MM.1S (cell line): ENCODE data around the gene TMC1.

Experiments used
- DNase-seq: peaks from one replicate; pipeline ENCODE4 v3.0.0-alpha.2; 2015
- H2AFZ ChIP-seq: fragments of 300-600 bp; sonication (generic); 2 replicates; pipeline ENCODE4 v1.6.0; 2016; ENCODE audit warnings: antibody characterized with exemption, low read length
- H3F3A ChIP-seq: fragments of 300-600 bp; sonication (generic); 2 replicates; pipeline ENCODE4 v1.6.1; 2016; ENCODE audit warnings: mild to moderate bottlenecking, antibody characterized with exemption, low read length, moderate library complexity, mixed read lengths; ENCODE audit not compliant: insufficient read depth
- H3K27ac ChIP-seq: fragments of 300-600 bp; sonication (generic); 2 replicates; pipeline ENCODE4 v1.5.1; 2016; ENCODE audit warnings: mild to moderate bottlenecking, low read length
- H3K27me3 ChIP-seq: fragments of 300-600 bp; sonication (generic); replicated peaks from 2 replicates; pipeline ENCODE4 v1.6.0; 2016; ENCODE audit warnings: low read length; ENCODE audit not compliant: insufficient read depth
- H3K36me3 ChIP-seq: fragments of 300-600 bp; sonication (generic); replicated peaks from 2 replicates; pipeline ENCODE4 v1.6.1; 2016; ENCODE audit warnings: mild to moderate bottlenecking, low read length, mixed read lengths; ENCODE audit not compliant: insufficient read depth
- H3K4me1 ChIP-seq: fragments of 300-600 bp; sonication (generic); 2 replicates; pipeline ENCODE4 v1.6.1; 2016; ENCODE audit warnings: low read length, mixed read lengths
- H3K4me2 ChIP-seq: fragments of 300-600 bp; sonication (generic); 2 replicates; pipeline ENCODE4 v1.6.0; 2016; ENCODE audit warnings: low read depth, low read length
- H3K4me3 ChIP-seq: fragments of 300-600 bp; sonication (generic); 2 replicates; pipeline ENCODE4 v1.5.1; 2016; ENCODE audit warnings: low read length, mixed read lengths
- H3K79me2 ChIP-seq: fragments of 300-600 bp; sonication (generic); 2 replicates; pipeline ENCODE4 v1.6.1; 2016; ENCODE audit warnings: mixed run types, low read length, mixed read lengths
- H3K9ac ChIP-seq: fragments of 300-600 bp; sonication (generic); 2 replicates; pipeline ENCODE4 v1.6.1; 2016; ENCODE audit warnings: low read length, mixed read lengths
- H3K9me2 ChIP-seq: fragments of 300-600 bp; sonication (generic); replicated peaks from 2 replicates; pipeline ENCODE4 v1.6.1; 2016; ENCODE audit warnings: mild to moderate bottlenecking, low read length, mixed read lengths; ENCODE audit not compliant: insufficient read depth
- H3K9me3 ChIP-seq: fragments of 300-600 bp; sonication (generic); replicated peaks from 2 replicates; pipeline ENCODE4 v1.6.1; 2016; ENCODE audit warnings: mild to moderate bottlenecking, low read length, mixed read lengths; ENCODE audit not compliant: insufficient read depth
- H4K20me1 ChIP-seq: fragments of 300-600 bp; sonication (generic); 2 replicates; pipeline ENCODE4 v1.6.1; 2016; ENCODE audit warnings: mild to moderate bottlenecking, low read length, moderate library complexity, mixed read lengths; ENCODE audit not compliant: insufficient read depth
- EZH2 ChIP-seq: fragments of 300-600 bp; sonication (generic); optimal IDR thresholded peaks from 2 replicates; pipeline ENCODE3; 2017; ENCODE audit warnings: low read depth, mild to moderate bottlenecking, antibody characterized with exemption, low read length, mixed read lengths
- EZH2phosphoT487 ChIP-seq: fragments of 300-600 bp; sonication (generic); IDR thresholded peaks from 2 replicates; pipeline ENCODE4 v1.6.1; 2018; ENCODE audit warnings: antibody characterized with exemption, low read length
- TF ChIP-seq, protein P1 (sequence below): fragments of 300-600 bp; sonication (generic); IDR thresholded peaks from 2 replicates; pipeline ENCODE4 v1.5.1; 2016; ENCODE audit warnings: antibody characterized with exemption, low read length, mixed read lengths

Gene TMC1

GRCh38 chr9:72636621-72637020, 115.2 kb downstream of the TMC1 start:
- no peaks in the 10 kb centered on the region for H3K27me3 ChIP-seq
- H3K36me3 ChIP-seq = no peaks in the 10 kb centered on the region
- H3K9me2 ChIP-seq = no peaks in the 10 kb centered on the region
- no peak overlapping the region for H2AFZ ChIP-seq
- no peak for DNase-seq
- H3K4me2 ChIP-seq = no peak overlapping the region
- H3K4me3 ChIP-seq = no peak overlapping the region
- no peak overlapping the region for H3K27ac ChIP-seq
- TF ChIP-seq, protein P1, sequence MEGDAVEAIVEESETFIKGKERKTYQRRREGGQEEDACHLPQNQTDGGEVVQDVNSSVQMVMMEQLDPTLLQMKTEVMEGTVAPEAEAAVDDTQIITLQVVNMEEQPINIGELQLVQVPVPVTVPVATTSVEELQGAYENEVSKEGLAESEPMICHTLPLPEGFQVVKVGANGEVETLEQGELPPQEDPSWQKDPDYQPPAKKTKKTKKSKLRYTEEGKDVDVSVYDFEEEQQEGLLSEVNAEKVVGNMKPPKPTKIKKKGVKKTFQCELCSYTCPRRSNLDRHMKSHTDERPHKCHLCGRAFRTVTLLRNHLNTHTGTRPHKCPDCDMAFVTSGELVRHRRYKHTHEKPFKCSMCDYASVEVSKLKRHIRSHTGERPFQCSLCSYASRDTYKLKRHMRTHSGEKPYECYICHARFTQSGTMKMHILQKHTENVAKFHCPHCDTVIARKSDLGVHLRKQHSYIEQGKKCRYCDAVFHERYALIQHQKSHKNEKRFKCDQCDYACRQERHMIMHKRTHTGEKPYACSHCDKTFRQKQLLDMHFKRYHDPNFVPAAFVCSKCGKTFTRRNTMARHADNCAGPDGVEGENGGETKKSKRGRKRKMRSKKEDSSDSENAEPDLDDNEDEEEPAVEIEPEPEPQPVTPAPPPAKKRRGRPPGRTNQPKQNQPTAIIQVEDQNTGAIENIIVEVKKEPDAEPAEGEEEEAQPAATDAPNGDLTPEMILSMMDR = no peak
- TF ChIP-seq EZH2phosphoT487 = no peak
- no peak for TF ChIP-seq EZH2
- peaks cover 16% of the 10 kb centered on the region for H3K4me1 ChIP-seq
- no peaks in the 10 kb centered on the region for H4K20me1 ChIP-seq
- H3K9me3 ChIP-seq = no peaks in the 10 kb centered on the region
- H3K79me2 ChIP-seq = no peaks in the 10 kb centered on the region
- H3K9ac ChIP-seq = no peak overlapping the region
- 0 out of 2 replicates have a peak, but pooled peaks cover 7% of the 10 kb centered on the region for H3F3A ChIP-seq

DNA sequence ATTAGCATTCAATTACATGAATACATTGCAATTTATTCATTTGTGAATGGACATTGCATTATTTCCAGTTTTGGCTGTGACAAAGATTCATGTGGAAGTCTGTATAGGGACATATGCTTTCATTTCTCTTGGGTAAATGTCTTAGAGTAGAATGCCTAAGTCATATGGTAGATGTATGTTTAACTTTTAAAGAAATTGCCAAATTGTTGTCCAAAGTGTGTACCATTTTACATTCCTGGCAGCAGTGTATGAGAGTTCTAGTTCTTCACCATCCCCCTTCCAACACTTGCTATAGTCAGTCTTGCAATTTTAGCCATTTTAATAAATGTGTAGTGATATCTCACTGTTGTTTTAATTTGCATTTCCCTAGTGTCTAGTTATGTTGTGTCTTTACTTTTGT, 122.2 kb downstream of the TMC1 start:
- H3K4me2 ChIP-seq = no peak overlapping the region
- H3K9me3 ChIP-seq = no peaks in the 10 kb centered on the region
- TF ChIP-seq, protein P1 = no peak
- TF ChIP-seq EZH2 = no peak
- TF ChIP-seq EZH2phosphoT487 = no peak
- H3K27me3 ChIP-seq = no peaks in the 10 kb centered on the region
- H3K9me2 ChIP-seq = no peaks in the 10 kb centered on the region
- H3K79me2 ChIP-seq = no peaks in the 10 kb centered on the region
- H3K4me3 ChIP-seq = no peak overlapping the region
- no peaks in the 10 kb centered on the region for H3K36me3 ChIP-seq
- H3K9ac ChIP-seq = no peak overlapping the region
- H3K4me1 ChIP-seq = peaks cover under 1% of the 10 kb centered on the region; the same call in 1 of the 2 replicates
- H2AFZ ChIP-seq = no peak overlapping the region
- no peaks in the 10 kb centered on the region for H4K20me1 ChIP-seq
- H3F3A ChIP-seq = no peaks in the 10 kb centered on the region
- DNase-seq = no peak
- no peak overlapping the region for H3K27ac ChIP-seq

- H3F3A ChIP-seq = no peaks in the 10 kb centered on the region
- H3K36me3 ChIP-seq = no peaks in the 10 kb centered on the region
- H3K27me3 ChIP-seq = no peaks in the 10 kb centered on the region
- no peak overlapping the region for H3K9ac ChIP-seq
- no peak overlapping the region for H3K27ac ChIP-seq
- DNase-seq = no peak
- H3K4me1 ChIP-seq = peaks cover 9% of the 10 kb centered on the region; the same call in 1 of the 2 replicates
- H2AFZ ChIP-seq = no peak overlapping the region
- TF ChIP-seq EZH2phosphoT487 (no peak), EZH2 (no peak)
- TF ChIP-seq, protein P1 = no peak
- H4K20me1 ChIP-seq = no peaks in the 10 kb centered on the region
- no peaks in the 10 kb centered on the region for H3K79me2 ChIP-seq
- no peak overlapping the region for H3K4me3 ChIP-seq
- no peak overlapping the region for H3K4me2 ChIP-seq
- no peaks in the 10 kb centered on the region for H3K9me3 ChIP-seq
- H3K9me2 ChIP-seq = no peaks in the 10 kb centered on the region
Measured at GRCh38 chr9:72646061-72646460, 124.7 kb downstream of the TMC1 start.
